A673 (cell line): Measurements from ENCODE around the gene TXNDC2. TPM values are rescaled to one million over a fixed set of nuclear protein-coding genes. Genes with fewer than 3 reads are reported as not detected.
A peak's percentile ranks its signal among the peaks of the same experiment; 100 is the strongest.

Source experiments
- BruUV-seq: library from RNA; stranded (reverse); fragments of 400-500 nt; replicated peaks from 2 replicates; lab custom pipeline; 2021; lab: Mats Ljungman, UMichigan
- CTCF ChIA-PET: fragments of 300-600 bp; sonication (Branson Sonifier 250); formaldehyde crosslinking; loops from one replicate; lab custom pipeline; 2022; ENCODE audit warnings: antibody characterized with exemption; lab: Charles Lee
- POLR2A ChIA-PET: fragments of 300-600 bp; sonication (Branson Sonifier 250); formaldehyde crosslinking; loops from one replicate; lab custom pipeline; 2022; ENCODE audit warnings: antibody characterized with exemption; ENCODE audit not compliant: low non-redundant PET; lab: Charles Lee
- DNase-seq: peaks from one replicate; pipeline ENCODE4 v3.0.0-alpha.2; 2015; ENCODE audit warnings: low spot score
- H3K27ac ChIP-seq: fragments of 200-600 bp; sonication (generic); 2 replicates; pipeline ENCODE4 v1.5.1; 2016; ENCODE audit warnings: mixed run types, low read depth, mild to moderate bottlenecking, mixed read lengths, antibody characterized with exemption, low read length; ENCODE audit not compliant: poor library complexity, severe bottlenecking
- H3K27me3 ChIP-seq: fragments of 200-600 bp; sonication (generic); replicated peaks from 2 replicates; pipeline ENCODE4 v1.6.1; 2017; ENCODE audit warnings: mixed run types, low read depth, mild to moderate bottlenecking, mixed read lengths, antibody characterized with exemption, low read length; ENCODE audit not compliant: insufficient read depth, poor library complexity
- H3K36me3 ChIP-seq: fragments of 200-600 bp; sonication (generic); 2 replicates; pipeline ENCODE4 v1.6.1; 2016; ENCODE audit warnings: mixed run types, mild to moderate bottlenecking, mixed read lengths, antibody characterized with exemption, low read length; ENCODE audit not compliant: insufficient read depth, poor library complexity, severe bottlenecking
- H3K4me1 ChIP-seq: fragments of 200-600 bp; sonication (generic); 2 replicates; pipeline ENCODE4 v1.6.1; 2017; ENCODE audit warnings: mixed run types, mild to moderate bottlenecking, mixed read lengths, antibody characterized with exemption, low read length; ENCODE audit not compliant: insufficient read depth, poor library complexity, severe bottlenecking
- H3K4me3 ChIP-seq: fragments of 200-600 bp; sonication (generic); 2 replicates; pipeline ENCODE4 v1.5.1; 2016; ENCODE audit warnings: low read depth, mixed run types, mild to moderate bottlenecking, mixed read lengths, low read length; ENCODE audit not compliant: poor library complexity, severe bottlenecking
- H3K9me3 ChIP-seq: fragments of 200-600 bp; sonication (generic); 2 replicates; pipeline ENCODE4 v1.6.1; 2016; ENCODE audit warnings: mixed run types, low read depth, mild to moderate bottlenecking, mixed read lengths, antibody characterized with exemption, low read length; ENCODE audit not compliant: poor library complexity, severe bottlenecking
- EZH2 ChIP-seq: fragments of 200-600 bp; sonication (generic); IDR thresholded peaks from 2 replicates; pipeline ENCODE4 v1.6.1; 2017; ENCODE audit warnings: borderline replicate concordance, low read depth, mild to moderate bottlenecking, mixed read lengths, antibody characterized with exemption, low read length; ENCODE audit not compliant: poor library complexity, severe bottlenecking
- intact Hi-C: fragments of 100-400 bp; cut with micrococcal nuclease; formaldehyde crosslinking; loops from one replicate; pipeline ENCODE4 v1.10.0; 2022; ENCODE audit not compliant: unreplicated experiment
- total RNA-seq: library from RNA; stranded (reverse); gene quantifications from 2 replicates; pipeline ENCODE4 v1.2.3, GENCODE V29; 2021
- TF ChIP-seq, protein P1 (sequence below): fragments of 300-800, 200-600 bp; sonication (generic); conservative IDR thresholded peaks from 2 replicates; pipeline ENCODE4 v1.5.1; 2017; ENCODE audit warnings: low read depth, mild to moderate bottlenecking, antibody characterized with exemption, low read length, moderate library complexity, mixed read lengths

Gene TXNDC2
- total RNA-seq, 1 experiment from 2014 or later, result 0.13 TPM

GRCh38 chr18:9845256-9845655 lies 40.5 kb upstream of the TXNDC2 start:
- no peaks in the 10 kb centered on the region for H3K36me3 ChIP-seq
- no peak for DNase-seq
- H3K9me3 ChIP-seq, result no peaks in the 10 kb centered on the region
- POLR2A ChIA-PET, result no interaction called here
- no peak for TF ChIP-seq EZH2
- TF ChIP-seq, protein P1, sequence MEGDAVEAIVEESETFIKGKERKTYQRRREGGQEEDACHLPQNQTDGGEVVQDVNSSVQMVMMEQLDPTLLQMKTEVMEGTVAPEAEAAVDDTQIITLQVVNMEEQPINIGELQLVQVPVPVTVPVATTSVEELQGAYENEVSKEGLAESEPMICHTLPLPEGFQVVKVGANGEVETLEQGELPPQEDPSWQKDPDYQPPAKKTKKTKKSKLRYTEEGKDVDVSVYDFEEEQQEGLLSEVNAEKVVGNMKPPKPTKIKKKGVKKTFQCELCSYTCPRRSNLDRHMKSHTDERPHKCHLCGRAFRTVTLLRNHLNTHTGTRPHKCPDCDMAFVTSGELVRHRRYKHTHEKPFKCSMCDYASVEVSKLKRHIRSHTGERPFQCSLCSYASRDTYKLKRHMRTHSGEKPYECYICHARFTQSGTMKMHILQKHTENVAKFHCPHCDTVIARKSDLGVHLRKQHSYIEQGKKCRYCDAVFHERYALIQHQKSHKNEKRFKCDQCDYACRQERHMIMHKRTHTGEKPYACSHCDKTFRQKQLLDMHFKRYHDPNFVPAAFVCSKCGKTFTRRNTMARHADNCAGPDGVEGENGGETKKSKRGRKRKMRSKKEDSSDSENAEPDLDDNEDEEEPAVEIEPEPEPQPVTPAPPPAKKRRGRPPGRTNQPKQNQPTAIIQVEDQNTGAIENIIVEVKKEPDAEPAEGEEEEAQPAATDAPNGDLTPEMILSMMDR, result no peak
- CTCF ChIA-PET, result no interaction called here
- no peak overlapping the region for H3K27ac ChIP-seq
- BruUV-seq, result no TSS peak
- no peaks in the 10 kb centered on the region for H3K27me3 ChIP-seq
- intact Hi-C loops, result no loop called here
- no peak overlapping the region for H3K4me3 ChIP-seq
- H3K4me1 ChIP-seq, result peaks cover 17% of the 10 kb centered on the region

GRCh38 chr18:9846162-9846925 lies 39.4 kb upstream of the TXNDC2 start:
- POLR2A ChIA-PET, result no interaction called here
- H3K36me3 ChIP-seq, result no peaks in the 10 kb centered on the region
- no peak for DNase-seq
- H3K27ac ChIP-seq, result no peak overlapping the region
- no peak overlapping the region for H3K4me3 ChIP-seq
- CTCF ChIA-PET, result no interaction called here
- intact Hi-C loops, result no loop called here
- TF ChIP-seq EZH2, result no peak
- TF ChIP-seq, protein P1, result no peak
- H3K27me3 ChIP-seq, result no peaks in the 10 kb centered on the region
- BruUV-seq, result no TSS peak
- H3K4me1 ChIP-seq, result peaks cover 26% of the 10 kb centered on the region
- H3K9me3 ChIP-seq, result no peaks in the 10 kb centered on the region

DNA sequence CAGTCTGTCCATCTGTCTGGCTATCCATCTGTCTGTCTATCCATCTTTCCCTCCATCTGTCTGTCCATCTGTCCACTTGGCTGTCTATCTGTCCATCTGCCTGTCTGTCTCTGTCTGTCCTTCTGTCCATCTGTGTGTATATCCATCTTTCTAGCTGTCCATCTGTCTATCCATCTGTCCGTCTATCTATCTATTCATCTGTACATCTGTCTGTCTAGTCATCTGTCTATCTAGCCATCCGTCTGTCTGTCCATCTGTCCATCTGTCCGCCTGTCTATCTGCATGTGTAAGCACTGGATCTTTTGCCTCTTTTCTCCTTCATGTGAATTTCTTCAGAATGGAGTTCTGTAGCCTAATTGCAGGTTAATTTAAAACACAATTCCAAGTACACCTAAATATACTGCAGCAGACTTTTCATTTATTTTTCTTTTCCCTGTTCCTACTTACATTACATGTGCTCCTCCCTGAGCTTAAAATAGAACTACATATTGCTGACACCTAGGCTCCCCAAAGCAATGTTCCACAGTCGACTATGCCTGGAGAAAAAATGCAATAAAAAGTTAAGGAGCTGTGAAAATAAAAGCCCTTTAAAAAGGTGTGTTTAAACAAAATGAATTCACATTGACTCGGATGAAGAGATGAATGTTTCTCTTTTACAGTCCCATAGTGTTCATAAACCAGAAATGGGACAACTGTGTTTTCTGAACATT lies 37.4 kb upstream of the TXNDC2 start:
- H3K36me3 ChIP-seq, result no peaks in the 10 kb centered on the region
- H3K27ac ChIP-seq, result peak overlapping the region; percentile 73
- POLR2A ChIA-PET, result no interaction called here
- CTCF ChIA-PET, result no interaction called here
- H3K4me1 ChIP-seq, result peaks cover 29% of the 10 kb centered on the region
- H3K9me3 ChIP-seq, result peaks cover 9% of the 10 kb centered on the region
- no peak overlapping the region for H3K4me3 ChIP-seq
- no peaks in the 10 kb centered on the region for H3K27me3 ChIP-seq
- DNase-seq, result no peak
- TF ChIP-seq EZH2, result no peak
- TF ChIP-seq, protein P1, result no peak
- BruUV-seq, result no TSS peak
- intact Hi-C loops, result no loop called here
